Measurements from ENCODE around the gene KRT78.
"Not testable (repeated sequence)": the region's sequence is repeated elsewhere in the genome, so short reads cannot be mapped to it uniquely, and the experiment has no call there.

The KRT78 gene

GRCh38 chr12:52848661-52849255 lies at the start of gene KRT78:
Gene KRT78 (minus strand): TSS chr12:52848994. CDS start chr12:52848930, 64 bp downstream.
- peaks cover 30 to 37% of the 10 kb centered on the region in 2 donors for H3K27me3 Mint-ChIP-seq
- no peaks in the 10 kb centered on the region for H3K36me3 Mint-ChIP-seq
- peaks cover 6 to 19% of the 10 kb centered on the region in 2 donors for H3K4me1 Mint-ChIP-seq
- no peak for DNase-seq
- ATAC-seq (replicated peaks), result no peak
- H3K4me3 Mint-ChIP-seq, result no peak within 1 kb of the TSS
- no peak within 1 kb of the TSS for H3K27ac Mint-ChIP-seq
- no peaks in the 10 kb centered on the region for H3K9me3 Mint-ChIP-seq

- no peak for DNase-seq
Observed at GRCh38 chr12:52896190-52897100, 47.7 kb upstream of the KRT78 start.

GRCh38 chr12:52895726-52896189 lies 47.0 kb upstream of the KRT78 start:
- Mint-ChIP-seq H3K4me1 (no peaks in the 10 kb centered on the region), H3K36me3 (no peaks in the 10 kb centered on the region), H3K27me3 (peaks cover 11 to 13% of the 10 kb centered on the region in 2 donors), H3K27ac (no peak overlapping the region), H3K4me3 (no peak overlapping the region), H3K9me3 (peaks cover 0 to 2% of the 10 kb centered on the region in 2 donors)
- no peak for ATAC-seq (replicated peaks)
- no peak for DNase-seq

More at GRCh38 chr12:52896190-52897100, 47.7 kb upstream of the KRT78 start:
- Mint-ChIP-seq H3K4me3 (no peak overlapping the region), H3K27me3 (peaks cover 11 to 14% of the 10 kb centered on the region in 2 donors), H3K27ac (no peak overlapping the region), H3K4me1 (no peaks in the 10 kb centered on the region), H3K36me3 (no peaks in the 10 kb centered on the region), H3K9me3 (peaks cover 0 to 2% of the 10 kb centered on the region in 2 donors)
- no peak for ATAC-seq (replicated peaks)

GRCh38 chr12:52892974-52893373 lies 44.2 kb upstream of the KRT78 start:
- Mint-ChIP-seq H3K4me1 (no peaks in the 10 kb centered on the region), H3K4me3 (no peak overlapping the region), H3K27ac (no peak overlapping the region), H3K27me3 (peaks cover 8 to 26% of the 10 kb centered on the region in 2 donors), H3K36me3 (no peaks in the 10 kb centered on the region), H3K9me3 (peaks cover 0 to 2% of the 10 kb centered on the region in 2 donors)
- no peak for ATAC-seq (replicated peaks)
- DNase-seq, result no peak

GRCh38 chr12:52892207-52892852 lies 43.5 kb upstream of the KRT78 start:
- Mint-ChIP-seq H3K4me1 (no peaks in the 10 kb centered on the region), H3K27ac (no peak overlapping the region), H3K4me3 (no peak overlapping the region), H3K36me3 (no peaks in the 10 kb centered on the region), H3K27me3 (peaks cover 9 to 28% of the 10 kb centered on the region in 2 donors), H3K9me3 (peaks cover 0 to 2% of the 10 kb centered on the region in 2 donors)
- DNase-seq (no peak), ATAC-seq (replicated peaks) (no peak)

- H3K4me3 Mint-ChIP-seq, result no peak overlapping the region
- DNase-seq (no peak), ATAC-seq (replicated peaks) (no peak)
- peaks cover 0 to 2% of the 10 kb centered on the region in 2 donors for H3K9me3 Mint-ChIP-seq
- H3K27me3 Mint-ChIP-seq, result peaks cover 15 to 32% of the 10 kb centered on the region in 2 donors
- H3K27ac Mint-ChIP-seq, result no peak overlapping the region
- no peaks in the 10 kb centered on the region for H3K36me3 Mint-ChIP-seq
- no peaks in the 10 kb centered on the region for H3K4me1 Mint-ChIP-seq
Observed at GRCh38 chr12:52891044-52891443, 42.2 kb upstream of the KRT78 start.

GRCh38 chr12:52890417-52890816 lies 41.6 kb upstream of the KRT78 start:
- H3K27ac Mint-ChIP-seq, result no peak overlapping the region
- no peak overlapping the region for H3K4me3 Mint-ChIP-seq
- H3K27me3 Mint-ChIP-seq, result peaks cover 15 to 29% of the 10 kb centered on the region in 2 donors
- no peaks in the 10 kb centered on the region for H3K4me1 Mint-ChIP-seq
- H3K36me3 Mint-ChIP-seq, result no peaks in the 10 kb centered on the region
- ATAC-seq (replicated peaks) (no peak), DNase-seq (no peak)
- peaks cover 0 to 2% of the 10 kb centered on the region in 2 donors for H3K9me3 Mint-ChIP-seq

- Mint-ChIP-seq H3K27ac (no peak overlapping the region), H3K4me1 (peaks cover 4 to 8% of the 10 kb centered on the region in 2 donors), H3K27me3 (peaks cover 27 to 47% of the 10 kb centered on the region in 2 donors), H3K36me3 (no peaks in the 10 kb centered on the region), H3K9me3 (no peaks in the 10 kb centered on the region), H3K4me3 (no peak overlapping the region)
- peak; percentile 89 to 93 for ATAC-seq (replicated peaks)
- DNase-seq, result peak; percentile 60
Observed at GRCh38 chr12:52884526-52885293, 35.9 kb upstream of the KRT78 start.

- H3K27ac Mint-ChIP-seq, result peak overlapping the region; percentile 65
- peaks cover 23 to 42% of the 10 kb centered on the region in 2 donors for H3K27me3 Mint-ChIP-seq
- DNase-seq; H3K36me3 Mint-ChIP-seq; ATAC-seq (replicated peaks); H3K9me3 Mint-ChIP-seq; H3K4me3 Mint-ChIP-seq: not testable (repeated sequence)
- H3K4me1 Mint-ChIP-seq, result peaks cover 13 to 17% of the 10 kb centered on the region in 2 donors
Observed at GRCh38 chr12:52880499-52880898, 31.7 kb upstream of the KRT78 start.

- Mint-ChIP-seq H3K27ac (no peak overlapping the region), H3K4me1 (peaks cover 15 to 21% of the 10 kb centered on the region in 2 donors), H3K9me3 (no peaks in the 10 kb centered on the region), H3K4me3 (peak overlapping the region; percentile 70 to 74), H3K27me3 (peaks cover 27 to 47% of the 10 kb centered on the region in 2 donors), H3K36me3 (no peaks in the 10 kb centered on the region)
- DNase-seq, result peak; percentile 64
- peak; percentile 93 to 96 for ATAC-seq (replicated peaks)
Observed at GRCh38 chr12:52879394-52880351, 30.9 kb upstream of the KRT78 start.

- no peaks in the 10 kb centered on the region for H3K9me3 Mint-ChIP-seq
- H3K27ac Mint-ChIP-seq, result no peak overlapping the region
- H3K27me3 Mint-ChIP-seq, result peaks cover 27 to 54% of the 10 kb centered on the region in 2 donors
- no peaks in the 10 kb centered on the region for H3K36me3 Mint-ChIP-seq
- no peak for ATAC-seq (replicated peaks)
- H3K4me3 Mint-ChIP-seq, result no peak overlapping the region
- no peak for DNase-seq
- peaks cover 20 to 30% of the 10 kb centered on the region in 2 donors for H3K4me1 Mint-ChIP-seq
Observed at GRCh38 chr12:52878507-52879393, 30.0 kb upstream of the KRT78 start.

- H3K27me3 Mint-ChIP-seq, result peaks cover 42 to 63% of the 10 kb centered on the region in 2 donors
Observed at GRCh38 chr12:52877242-52877641, 28.4 kb upstream of the KRT78 start.

More at GRCh38 chr12:52877242-52877641, 28.4 kb upstream of the KRT78 start:
- ATAC-seq (replicated peaks), result no peak
- Mint-ChIP-seq H3K9me3 (no peaks in the 10 kb centered on the region), H3K36me3 (no peaks in the 10 kb centered on the region), H3K4me3 (no peak overlapping the region), H3K4me1 (peaks cover 27 to 36% of the 10 kb centered on the region in 2 donors), H3K27ac (no peak overlapping the region)
- DNase-seq, result no peak

All from stimulated activated naive B cell treated with anti-CD40 and anti-IgM and Interleukin-4, amounts not matched to agents 10 μg/mL and 1 μg/mL and 100 μg/mL, for 72 hours (primary cell).